Epidermal melanocyte (primary cell): ENCODE data around the gene ADAMTS9.

Experiments used
- DNase-seq: peaks from one replicate; pipeline ENCODE4 v3.0.0; 2011; ENCODE audit warnings: low spot score; ENCODE audit not compliant: insufficient read length

The ADAMTS9 gene

DNA sequence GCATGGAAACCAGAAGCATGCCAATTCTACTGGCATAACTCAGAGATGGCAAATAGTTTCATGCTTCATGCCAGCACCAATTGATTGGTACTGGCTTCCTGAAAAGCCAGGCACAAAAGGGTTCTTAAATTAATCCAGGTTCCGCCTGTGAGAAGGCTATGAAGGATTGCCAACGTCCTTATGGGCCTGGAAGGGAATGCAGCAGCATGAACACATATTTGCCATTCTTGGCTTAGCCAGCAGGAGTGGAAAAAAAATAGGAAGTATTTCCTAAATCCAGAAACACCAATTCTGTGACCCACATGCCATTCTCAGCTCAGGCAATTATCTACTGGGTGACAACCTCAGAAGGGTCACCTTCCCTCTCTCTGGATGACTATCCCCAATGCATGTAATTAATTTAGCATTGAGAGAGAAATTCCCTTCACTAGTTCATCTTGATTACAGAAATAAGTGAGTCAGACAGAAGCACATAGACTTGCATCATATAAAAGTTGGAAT lies 36.0 kb downstream of the ADAMTS9 start:
- DNase-seq = peak; percentile 31

DNA sequence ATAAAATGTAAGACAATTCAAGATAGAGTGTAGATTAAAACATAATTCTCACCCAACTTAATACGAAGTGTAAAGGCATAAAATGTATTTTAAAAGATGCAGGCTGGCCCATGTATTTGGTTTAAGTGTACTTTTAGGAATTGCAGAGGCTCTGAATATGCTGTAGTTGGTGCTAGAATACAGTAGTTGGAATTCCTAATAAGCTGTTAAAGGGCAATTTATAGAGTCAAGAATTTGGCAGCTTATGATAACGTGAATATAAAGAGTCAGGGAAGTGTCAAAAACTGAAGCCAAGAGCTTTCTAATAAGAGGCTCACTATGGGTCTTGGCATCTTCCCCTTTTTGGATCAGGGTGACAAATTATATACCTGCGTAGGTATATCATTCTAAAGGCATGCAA lies 36.5 kb downstream of the ADAMTS9 start:
- DNase-seq = no peak

DNA sequence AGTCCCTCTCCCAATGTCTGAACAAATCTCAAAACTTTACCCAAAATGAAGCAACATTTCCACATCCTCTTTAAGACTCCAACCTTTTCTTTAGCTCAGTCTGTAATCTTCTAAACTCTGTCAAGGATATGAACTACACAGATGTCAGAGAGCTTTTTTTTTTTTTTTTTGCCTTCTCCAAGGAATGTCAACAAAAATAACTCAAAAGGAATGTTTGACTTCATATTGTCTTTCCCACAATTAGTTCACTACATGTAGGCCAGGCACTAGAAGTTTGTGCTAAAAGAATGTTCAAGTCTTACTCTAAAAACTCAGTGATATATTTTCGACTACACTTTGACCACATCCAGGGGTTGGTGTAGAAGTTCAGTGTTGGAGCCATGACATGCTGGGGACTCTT lies 37.1 kb downstream of the ADAMTS9 start:
- DNase-seq = peak; percentile 30

DNA sequence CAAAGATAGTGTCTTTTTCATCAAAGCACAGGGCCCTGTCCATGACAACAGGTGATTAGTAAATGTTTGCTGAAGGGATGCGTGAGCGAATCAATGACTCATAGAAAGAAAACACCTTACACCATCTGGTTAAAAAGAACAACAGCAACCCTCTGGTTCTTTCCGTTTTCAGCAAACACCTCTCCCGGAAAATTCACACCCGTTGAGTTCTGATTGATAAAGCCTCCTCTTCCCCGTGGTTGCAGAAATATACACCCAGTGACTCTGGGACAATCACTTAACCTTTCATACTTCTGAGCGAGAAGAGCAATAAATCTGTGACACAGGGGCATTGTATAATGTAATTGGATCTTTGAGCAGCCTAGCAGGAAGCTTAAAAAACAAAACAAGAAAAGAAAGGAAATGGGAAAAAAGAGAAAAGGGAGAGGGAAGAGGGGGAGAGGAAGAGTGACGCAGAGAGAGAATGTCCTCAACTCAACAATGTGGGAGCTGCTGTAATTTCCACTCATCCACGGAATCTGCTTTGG lies 37.6 kb downstream of the ADAMTS9 start:
- no peak for DNase-seq

DNA sequence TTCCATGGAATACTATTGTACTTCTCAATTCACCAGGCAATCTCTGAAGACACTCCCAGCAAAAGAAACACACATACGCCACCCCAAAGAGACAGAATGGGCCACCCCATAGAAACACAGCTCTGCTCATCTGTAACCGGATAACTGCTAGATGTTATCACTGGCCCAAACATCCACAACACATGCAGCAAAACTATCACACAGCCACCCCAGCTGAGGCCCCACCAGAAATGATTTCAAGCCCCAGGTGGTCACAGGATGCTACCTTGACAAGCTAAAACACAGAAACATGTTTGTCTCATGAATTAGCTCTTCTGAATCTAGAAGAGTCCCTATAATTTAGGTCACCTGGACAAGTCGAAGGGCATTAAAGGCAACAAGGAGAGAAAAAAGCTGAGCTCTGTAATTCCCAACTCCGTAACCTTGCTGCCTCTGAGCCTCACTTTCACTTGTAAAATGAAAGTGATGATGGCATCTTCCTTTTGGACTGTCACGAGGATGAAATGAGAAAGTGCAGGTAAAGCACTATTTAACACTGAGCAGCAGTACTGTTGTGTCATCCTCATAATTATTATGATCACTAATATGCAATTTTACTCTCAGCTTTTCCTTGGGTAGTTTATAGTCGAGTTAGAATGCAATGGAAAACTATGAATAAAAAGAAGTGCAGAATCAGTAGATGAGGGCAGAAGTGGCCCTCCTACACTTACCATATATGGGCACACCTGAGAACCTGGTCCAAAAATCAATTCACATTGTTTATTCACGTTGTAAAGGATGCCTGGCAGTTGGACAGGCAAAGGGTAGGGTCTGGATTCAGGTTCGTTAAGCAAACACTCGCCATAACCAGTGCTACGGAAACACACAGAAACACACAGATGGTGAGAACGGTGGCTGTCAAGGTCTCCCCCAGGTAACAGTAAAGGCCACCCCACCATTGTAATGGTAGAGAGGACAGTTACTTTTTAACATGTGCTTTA lies 38.6 kb downstream of the ADAMTS9 start:
- DNase-seq = no peak

DNA sequence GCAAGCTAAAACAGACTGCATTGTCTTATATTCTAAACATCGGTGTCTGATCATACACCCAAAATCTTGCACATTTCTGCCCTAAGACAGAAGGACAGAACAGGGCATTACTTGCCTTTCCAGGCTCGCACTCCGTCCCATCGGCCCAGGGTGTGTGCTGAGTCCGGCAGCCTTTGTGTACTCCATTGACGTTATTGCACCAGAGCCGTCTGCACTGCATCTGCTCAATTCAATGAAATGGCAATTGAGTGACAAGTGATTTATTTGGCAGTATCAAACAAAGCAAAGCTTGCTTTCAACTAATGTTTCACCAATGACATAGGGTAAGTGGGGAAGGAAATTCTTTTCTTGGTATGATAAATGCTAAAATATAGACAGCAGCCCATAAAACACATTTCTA lies 40.0 kb downstream of the ADAMTS9 start:
- no peak for DNase-seq

DNA sequence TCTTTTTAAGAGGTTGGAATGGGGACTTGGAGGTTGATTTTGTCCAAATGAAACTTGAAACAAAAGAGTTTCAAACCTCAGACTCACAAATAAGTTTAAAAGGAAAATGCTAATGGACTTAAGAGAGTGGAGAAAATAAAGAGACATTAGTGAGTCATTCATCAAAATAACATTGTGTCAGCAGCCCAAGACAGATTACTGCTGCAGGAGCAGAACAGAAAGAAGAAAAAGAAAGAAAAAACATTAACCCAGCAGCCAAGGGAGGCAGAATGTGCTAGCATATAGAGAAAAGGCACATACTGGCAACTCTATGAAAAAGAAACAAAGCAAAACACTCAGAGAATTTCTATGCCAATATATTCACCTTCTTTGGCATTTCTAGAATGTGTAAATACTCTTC lies 42.6 kb downstream of the ADAMTS9 start:
- no peak for DNase-seq

DNA sequence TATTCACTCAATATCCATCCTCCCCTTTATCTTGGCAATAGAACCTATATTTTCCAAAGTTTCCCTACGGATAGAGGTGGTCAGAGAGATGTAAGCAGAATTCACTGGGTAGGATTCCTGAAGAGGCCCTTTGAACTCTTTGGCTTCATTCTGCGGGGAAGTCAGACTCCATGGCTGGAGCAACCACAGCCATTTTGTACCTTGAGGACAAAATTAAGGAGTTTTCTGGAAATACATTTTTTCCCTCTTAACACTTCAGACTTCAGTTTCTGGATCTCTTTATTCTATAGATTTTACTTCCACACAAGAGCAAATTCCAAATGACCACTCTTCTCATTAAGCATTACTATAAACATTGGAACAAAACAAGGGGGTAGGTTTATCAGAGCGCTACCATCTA lies 43.3 kb downstream of the ADAMTS9 start:
- DNase-seq = no peak

DNA sequence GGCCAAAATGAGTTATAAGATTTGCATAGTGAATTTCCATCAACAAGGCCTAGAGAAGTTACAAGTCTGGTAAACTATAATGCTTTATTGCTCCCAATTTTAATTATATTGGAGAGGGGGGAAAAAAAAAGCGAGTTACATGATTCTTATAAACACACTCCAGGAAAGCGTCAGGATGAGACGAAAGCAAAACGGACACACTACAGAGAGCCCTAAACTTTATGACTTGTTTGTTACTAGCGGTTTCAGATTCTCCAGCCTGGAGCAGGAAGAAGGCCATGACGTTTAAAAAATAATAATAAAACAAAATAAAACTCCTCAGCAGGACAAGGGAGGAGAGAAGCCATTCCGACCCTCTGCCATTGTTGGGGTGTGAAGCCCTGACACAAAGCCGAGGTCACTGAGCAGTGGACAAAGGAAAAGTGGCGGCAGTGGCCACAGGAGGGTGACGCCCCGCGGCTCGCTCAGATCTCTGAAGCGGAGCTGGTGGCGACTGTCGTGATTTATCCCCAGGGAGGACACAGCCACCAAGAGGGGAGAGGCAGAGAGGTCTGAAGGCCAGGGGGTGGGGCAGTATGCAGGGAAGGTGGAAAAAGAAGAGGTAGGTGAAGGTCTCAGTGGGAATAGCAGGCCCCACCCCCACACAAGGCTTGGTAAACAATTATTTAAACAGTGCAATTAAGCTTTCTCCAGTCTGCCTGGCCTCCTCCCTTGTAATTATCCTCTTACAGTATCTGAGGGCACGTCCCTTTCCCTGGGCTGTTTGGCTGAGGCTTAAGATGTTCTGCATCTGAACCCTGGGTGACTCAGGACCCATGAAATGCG lies 45.3 kb downstream of the ADAMTS9 start:
- no peak for DNase-seq

DNA sequence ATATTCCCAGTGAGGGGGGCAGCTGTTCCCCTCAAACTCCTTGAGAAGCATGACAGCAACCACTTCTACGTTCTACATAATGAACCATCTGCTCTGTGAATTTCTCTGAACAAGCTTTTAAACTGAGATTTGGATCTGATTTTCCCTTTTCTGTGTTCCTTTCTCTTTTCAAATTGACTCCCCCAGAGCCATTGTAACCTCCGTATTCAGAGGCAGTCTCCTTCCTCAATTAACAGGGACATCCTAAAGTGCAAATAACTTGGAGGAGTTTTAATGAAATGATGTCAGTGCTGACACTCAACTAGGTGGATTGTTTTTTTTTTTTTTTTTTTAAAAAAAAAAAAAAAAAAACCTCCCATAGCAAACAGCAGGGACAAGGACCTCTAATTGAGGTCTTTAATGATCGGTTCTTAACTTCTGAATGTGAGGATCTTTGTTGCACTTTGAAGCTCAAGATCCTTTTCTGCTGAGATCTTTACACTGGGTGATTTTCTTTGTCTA lies 48.8 kb downstream of the ADAMTS9 start:
- no peak for DNase-seq

DNA sequence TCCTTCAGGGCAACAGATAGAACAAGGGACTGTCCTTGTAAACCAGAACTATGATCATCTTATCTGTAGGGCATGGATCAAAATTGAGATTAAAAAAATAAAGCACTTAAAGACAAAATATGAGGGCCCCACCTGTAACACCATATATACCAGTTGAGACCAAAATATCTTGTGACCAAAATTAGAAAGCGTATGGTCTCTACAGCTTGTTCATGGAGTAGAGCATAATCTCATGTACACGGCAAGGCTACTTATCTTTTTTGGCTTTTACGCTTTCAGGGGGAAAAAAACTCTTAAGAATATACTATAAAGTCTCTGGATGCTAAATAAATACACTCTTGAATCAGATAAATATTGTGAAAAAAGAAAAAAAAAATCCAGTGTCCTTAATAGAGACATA lies 49.3 kb downstream of the ADAMTS9 start:
- no peak for DNase-seq

DNA sequence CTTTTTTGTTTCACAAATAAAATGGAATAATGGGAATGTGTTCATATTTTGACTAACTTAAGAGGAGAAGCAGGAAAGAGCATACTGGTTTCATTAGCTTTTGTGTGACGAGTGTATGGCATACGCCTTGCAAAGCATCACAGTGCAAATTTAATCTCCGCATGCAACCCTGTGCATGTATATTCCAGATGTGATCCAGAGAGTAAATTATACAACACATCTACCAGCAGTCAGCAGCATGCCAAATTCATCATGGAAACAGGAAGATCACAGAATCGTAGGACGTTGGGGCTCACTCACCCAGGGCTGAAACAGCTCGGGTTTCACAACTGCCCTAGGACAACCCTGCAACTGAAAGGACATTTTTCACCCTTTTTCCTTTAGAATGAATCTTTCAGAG lies 53.4 kb downstream of the ADAMTS9 start:
- no peak for DNase-seq

DNA sequence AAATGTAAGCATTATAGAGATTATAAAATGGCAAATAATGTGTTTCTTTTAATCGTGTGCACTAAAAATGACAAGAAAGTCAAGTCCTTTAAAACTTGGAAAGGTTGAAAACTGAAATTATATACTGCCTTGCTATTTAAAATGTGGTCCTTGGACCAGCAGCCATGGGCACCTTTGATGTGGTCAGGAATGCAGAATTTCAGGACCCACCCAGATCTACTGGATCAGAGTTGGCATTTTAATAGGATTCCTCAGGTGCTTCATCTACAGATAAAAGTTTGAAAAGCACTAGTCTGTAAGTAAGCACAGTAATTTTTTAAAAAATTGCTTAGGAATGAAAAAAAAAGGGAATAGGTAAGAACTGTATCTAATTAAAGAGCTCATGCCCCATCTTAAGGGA lies 55.8 kb downstream of the ADAMTS9 start:
- no peak for DNase-seq

DNA sequence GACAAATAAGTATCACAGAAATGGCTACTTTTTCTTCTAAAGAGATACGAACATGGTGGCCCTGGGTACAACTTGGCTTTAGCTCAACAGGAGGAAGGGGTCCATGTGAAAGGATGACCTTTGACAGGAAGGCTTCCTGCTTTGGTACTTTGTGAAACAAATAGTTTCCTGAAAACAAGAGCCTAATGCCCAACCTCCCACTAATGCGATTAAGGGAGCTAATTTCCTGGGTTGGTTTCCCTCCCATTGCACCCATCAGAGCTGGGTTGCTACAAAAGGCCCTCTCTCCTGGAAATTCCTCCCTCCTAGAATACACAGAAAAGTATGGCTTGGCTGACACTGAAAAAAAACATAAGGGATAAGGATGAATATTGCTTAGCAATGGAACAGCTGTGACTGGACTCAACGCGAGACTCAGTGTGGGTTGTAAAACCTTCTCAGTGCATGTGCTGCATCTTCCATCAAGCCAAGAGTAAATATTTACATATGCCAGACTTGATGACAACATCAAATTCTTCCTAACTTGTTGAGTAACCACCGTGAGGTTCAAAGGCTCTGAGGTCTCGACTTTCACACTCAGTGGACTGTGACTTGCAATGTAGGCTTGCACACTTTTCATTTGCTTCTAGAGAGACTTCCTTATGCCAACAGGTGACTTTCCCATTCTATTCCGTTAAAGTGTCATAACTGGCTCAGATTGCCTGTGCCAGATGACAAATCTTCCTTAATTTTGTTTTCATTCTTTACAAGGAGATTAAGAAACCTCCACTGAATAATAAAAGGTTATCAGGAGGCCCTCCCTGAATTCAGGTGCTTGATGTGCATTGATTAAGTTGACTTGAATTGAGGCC lies 60.1 kb downstream of the ADAMTS9 start:
- DNase-seq = no peak

DNA sequence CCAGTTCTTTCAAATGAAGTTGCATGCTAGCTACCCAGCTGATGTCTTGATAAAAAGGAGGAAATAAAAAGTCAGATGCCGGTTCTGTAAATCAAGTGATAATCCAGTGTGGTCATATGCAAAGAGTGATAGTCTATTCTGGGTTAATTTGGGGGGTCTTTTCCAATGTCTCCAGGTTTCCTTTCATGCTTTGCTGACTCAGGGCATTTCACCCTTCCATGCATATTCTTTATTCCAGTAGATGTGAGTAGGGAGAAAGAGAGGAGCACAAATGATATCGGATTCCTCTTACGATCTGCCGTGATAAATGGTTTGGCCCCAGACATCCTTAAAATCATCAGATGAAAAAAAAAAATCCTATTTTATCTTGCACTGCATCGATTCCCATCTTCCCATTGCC lies 60.8 kb downstream of the ADAMTS9 start:
- no peak for DNase-seq

DNA sequence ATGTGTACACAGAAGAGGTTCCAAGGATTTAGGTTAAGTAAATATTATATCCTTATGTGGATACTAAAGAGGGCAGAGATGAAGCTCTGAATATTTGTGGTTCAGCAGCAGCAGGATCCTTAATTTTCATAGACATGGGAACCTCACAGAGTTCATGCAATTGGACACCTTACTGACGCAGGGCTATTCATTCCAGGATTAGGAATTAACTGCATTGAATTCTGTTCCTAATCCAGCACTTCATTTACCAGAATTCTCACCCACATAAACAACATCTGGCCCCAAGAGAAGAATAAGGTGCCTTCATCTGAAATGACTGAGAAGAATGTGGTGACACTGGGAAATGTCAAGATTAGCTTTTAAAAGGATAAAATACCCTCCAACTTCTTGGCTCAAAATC lies 62.4 kb downstream of the ADAMTS9 start:
- no peak for DNase-seq

DNA sequence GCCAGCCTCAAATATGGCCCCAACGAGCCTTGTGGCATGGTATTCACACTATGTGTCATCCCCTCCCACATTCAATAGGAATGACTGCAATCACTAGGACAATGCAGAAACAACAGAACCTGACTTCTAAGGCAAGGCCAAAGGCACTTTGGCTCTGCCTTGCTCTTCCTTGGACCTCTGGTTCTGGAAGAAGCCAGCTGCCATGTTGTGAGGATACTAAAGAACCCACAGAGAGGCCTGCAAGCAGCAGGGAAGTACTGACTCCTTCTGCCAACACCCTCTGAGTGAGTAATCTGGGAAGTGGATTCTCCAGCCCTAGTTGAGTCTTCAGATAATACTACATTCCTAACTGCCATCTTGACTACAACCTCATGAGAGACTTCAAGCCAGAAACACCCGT lies 64.7 kb downstream of the ADAMTS9 start:
- DNase-seq = no peak

DNA sequence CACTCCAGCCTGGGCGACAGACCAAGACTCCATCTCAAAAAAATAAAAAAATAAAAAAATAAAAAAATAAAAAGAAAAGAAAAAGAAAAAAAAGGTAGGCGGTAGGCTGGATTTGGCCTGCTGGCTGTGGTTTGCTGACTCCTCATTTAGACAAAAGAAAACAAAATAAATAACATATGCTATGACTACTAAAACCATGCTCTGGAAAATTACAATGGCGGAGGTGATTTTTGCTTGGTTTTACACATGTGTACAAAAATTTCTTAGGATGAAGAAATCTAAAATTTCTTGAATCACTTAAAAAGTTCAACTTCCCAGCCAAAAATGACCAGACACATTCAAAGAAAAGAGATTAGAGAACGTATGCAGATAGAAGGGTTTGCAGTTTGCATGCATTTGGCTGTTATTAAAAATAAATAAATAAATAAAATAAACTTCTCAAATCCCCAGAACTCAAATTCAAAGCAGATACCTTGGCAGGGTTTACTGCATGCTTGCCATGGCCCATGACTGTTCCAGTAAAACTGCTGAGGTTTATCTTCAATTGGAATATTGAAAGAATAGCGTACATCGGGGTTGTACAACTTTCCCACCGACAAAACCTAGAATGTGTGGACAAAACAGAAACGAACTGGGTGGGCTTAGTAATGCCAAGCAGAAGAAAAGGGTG lies 65.9 kb downstream of the ADAMTS9 start:
- no peak for DNase-seq

DNA sequence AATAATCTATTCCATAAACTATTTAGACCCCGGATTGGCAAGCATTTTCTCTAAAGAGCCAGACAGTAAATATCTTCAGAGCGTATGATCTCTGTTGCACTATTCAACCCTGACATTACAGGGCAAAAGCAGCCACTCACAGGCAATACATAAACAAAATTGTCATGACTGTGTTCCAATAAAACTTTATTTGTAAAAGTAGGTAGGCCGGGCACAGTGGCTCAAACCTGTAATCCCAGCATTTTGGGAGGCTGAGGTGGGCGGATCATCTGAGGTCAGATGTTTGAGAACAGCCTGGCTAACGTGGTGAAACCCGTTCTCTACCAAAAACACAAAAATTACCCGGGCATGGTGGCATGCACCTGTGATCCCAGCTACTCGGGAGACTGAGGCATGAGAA lies 66.5 kb downstream of the ADAMTS9 start:
- no peak for DNase-seq

DNA sequence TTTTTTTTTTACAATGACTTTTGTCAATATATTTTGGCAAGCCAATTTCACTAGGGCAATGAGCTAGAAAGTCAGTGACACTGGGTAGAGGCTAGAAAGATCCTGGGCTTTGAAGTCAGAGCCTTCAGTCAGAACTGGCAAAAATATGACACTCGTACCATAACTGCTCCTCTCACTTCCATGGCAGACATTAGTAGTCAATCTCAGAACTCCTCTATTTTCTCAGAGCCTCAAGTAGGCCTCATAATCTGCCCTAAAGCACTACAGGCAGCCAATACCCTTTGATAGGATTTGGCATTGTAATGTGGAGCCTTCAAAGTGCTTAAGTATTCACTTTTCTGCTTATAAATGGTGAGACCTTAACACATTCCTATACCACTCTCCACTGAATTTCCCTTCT lies 67.8 kb downstream of the ADAMTS9 start:
- DNase-seq = no peak
